ENCODE results near the gene SLC5A2.

The SLC5A2 gene

GRCh38 chr16:31489616-31490584, 7.0 kb downstream of the SLC5A2 start:
- TF ChIP-seq CTCF (IDR thresholded peaks at IDR 0.05; ENCODE audit: unreplicated experiment in 3 of 3): no peak
- H3K4me1 Mint-ChIP-seq: peaks cover 9% of the 10 kb centered on the region
- no peaks in the 10 kb centered on the region for H3K9me3 Mint-ChIP-seq
- peak overlapping the region; percentile 24 to 66 (median 58) for H3K4me3 Mint-ChIP-seq
- peaks cover 40% of the 10 kb centered on the region for H3K27me3 Mint-ChIP-seq (ENCODE audit: low read depth)
- H3K36me3 Mint-ChIP-seq (ENCODE audit: low read depth): peaks cover 30% of the 10 kb centered on the region
- H3K27ac Mint-ChIP-seq: no peak overlapping the region

GRCh38 chr16:31491778-31492418, 9.0 kb downstream of the SLC5A2 start:
- no peak for TF ChIP-seq CTCF (IDR thresholded peaks at IDR 0.05; ENCODE audit: unreplicated experiment in 3 of 3)
- Mint-ChIP-seq H3K27me3 (ENCODE audit: low read depth) (peaks cover 23% of the 10 kb centered on the region), H3K36me3 (ENCODE audit: low read depth) (peaks cover 30% of the 10 kb centered on the region), H3K4me1 (no peaks in the 10 kb centered on the region), H3K4me3 (no peak overlapping the region), H3K27ac (no peak overlapping the region), H3K9me3 (no peaks in the 10 kb centered on the region)

DNA sequence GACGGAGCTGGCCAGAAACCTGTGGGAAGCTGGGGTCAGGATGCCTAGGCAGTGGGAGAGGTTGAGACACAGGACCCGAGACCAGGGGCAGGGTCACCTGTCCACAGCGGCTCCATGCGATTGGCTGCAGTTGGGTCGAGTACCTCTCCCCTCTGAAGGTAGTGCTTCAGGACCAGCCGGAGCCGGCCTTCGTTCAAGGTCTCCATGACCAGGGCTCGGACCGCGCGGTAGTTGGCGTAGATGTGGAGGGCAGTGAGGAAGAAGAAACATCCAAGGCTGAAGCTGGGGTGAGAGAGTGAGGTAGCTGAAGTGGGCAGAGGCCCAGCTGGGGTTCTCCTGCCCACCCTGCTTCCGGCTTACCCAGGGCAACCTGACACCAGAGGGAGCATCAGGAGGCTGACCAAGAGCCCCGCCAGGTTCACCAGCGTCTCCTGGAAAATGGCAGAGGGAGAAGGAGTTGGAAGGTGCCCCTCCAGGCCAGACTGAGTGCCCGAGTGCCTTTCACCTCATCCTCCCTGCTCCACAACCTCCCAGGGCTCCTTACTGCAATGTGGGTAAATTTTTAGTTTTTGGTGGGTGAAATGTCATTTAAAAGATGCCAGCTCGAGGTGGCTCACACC, 10.7 kb downstream of the SLC5A2 start:
- H3K9me3 Mint-ChIP-seq: no peaks in the 10 kb centered on the region
- TF ChIP-seq CTCF (IDR thresholded peaks at IDR 0.05; ENCODE audit: unreplicated experiment in 3 of 3): no peak
- H3K4me3 Mint-ChIP-seq: no peak overlapping the region
- H3K27ac Mint-ChIP-seq: no peak overlapping the region
- peaks cover 12% of the 10 kb centered on the region for H3K27me3 Mint-ChIP-seq (ENCODE audit: low read depth)
- H3K4me1 Mint-ChIP-seq: no peaks in the 10 kb centered on the region
- H3K36me3 Mint-ChIP-seq (ENCODE audit: low read depth): peaks cover 42% of the 10 kb centered on the region

GRCh38 chr16:31496670-31497069, 13.7 kb downstream of the SLC5A2 start:
- H3K27me3 Mint-ChIP-seq (ENCODE audit: low read depth): no peaks in the 10 kb centered on the region
- H3K4me1 Mint-ChIP-seq: no peaks in the 10 kb centered on the region
- H3K27ac Mint-ChIP-seq: no peak overlapping the region
- H3K4me3 Mint-ChIP-seq: no peak overlapping the region
- TF ChIP-seq CTCF (IDR thresholded peaks at IDR 0.05; ENCODE audit: unreplicated experiment in 3 of 3): no peak
- peaks cover 39% of the 10 kb centered on the region for H3K36me3 Mint-ChIP-seq (ENCODE audit: low read depth)
- H3K9me3 Mint-ChIP-seq: no peaks in the 10 kb centered on the region

DNA sequence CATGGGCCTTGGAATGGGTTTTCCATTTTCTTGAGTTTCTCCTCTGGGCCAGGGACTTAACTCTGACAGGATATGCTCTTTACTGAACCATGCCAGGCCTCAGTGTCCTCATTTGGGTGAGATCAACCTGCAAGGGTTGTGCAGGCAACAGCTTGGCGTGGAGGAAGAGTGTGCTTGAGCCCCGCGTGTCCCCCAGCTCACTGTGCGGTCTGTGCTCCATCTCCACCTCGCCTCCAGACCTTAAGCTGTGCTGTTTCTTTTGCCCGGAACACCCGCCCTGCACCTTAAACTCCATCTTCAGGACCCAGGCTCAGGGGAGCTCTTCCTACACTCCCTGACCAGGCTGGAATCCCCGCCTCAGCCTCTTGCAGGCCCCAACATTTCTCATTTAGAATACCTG, 15.6 kb downstream of the SLC5A2 start:
- Mint-ChIP-seq H3K27me3 (ENCODE audit: low read depth) (no peaks in the 10 kb centered on the region), H3K9me3 (no peaks in the 10 kb centered on the region), H3K36me3 (ENCODE audit: low read depth) (peaks cover 26% of the 10 kb centered on the region), H3K27ac (no peak overlapping the region), H3K4me3 (no peak overlapping the region), H3K4me1 (no peaks in the 10 kb centered on the region)
- TF ChIP-seq CTCF (IDR thresholded peaks at IDR 0.05; ENCODE audit: unreplicated experiment in 3 of 3): no peak
